ENCODE results near the gene CATSPERE. TPM values are rescaled to one million over a fixed set of nuclear protein-coding genes. Genes with fewer than 3 reads are reported as not detected.

The CATSPERE gene
- total and polyA plus RNA-seq, 2 of the 8 experiments (the other 6 are each of a cell fraction or from before 2014, with no cell fraction given) = 0.05 to 0.45 TPM

DNA sequence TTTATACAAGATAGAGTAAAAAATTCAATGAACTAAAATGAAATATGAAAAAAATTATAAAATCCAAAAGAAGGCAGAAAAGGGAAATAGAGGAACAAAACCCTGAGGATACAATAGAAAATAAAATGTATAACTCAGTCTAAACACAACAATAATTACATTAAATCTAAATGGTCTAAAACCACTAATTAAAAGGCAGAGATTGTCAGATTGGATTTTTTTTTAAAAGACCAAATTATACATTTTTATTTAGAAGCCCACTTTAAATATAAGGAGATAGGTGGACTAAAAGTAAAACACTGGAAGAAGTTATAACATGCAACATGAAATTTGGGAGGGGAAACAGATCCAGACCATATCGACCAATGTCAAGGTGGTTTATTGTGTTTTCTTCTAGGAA is 95.2 kb downstream of the CATSPERE start:
- H3K4me2 ChIP-seq (ENCODE audit: insufficient read depth in 1 of 2, low read depth in 2 of 2, low read length in 2 of 2) = no peak overlapping the region
- H4K91ac ChIP-seq (replicated peaks; ENCODE audit: insufficient read length, low read length) = no peak overlapping the region
- H3K14ac ChIP-seq (ENCODE audit: insufficient read length) = no peak overlapping the region
- H2BK20ac ChIP-seq (ENCODE audit: low read length) = no peak overlapping the region
- H3K27me3 ChIP-seq (replicated peaks in 1 of 4; ENCODE audit: control insufficient read depth in 3 of 4, extremely low read depth in 1 of 4, insufficient read depth in 3 of 4, low read length in 3 of 4) = no peaks in the 10 kb centered on the region
- no peak overlapping the region for H4K8ac ChIP-seq (ENCODE audit: extremely low read depth, insufficient read depth, low read length)
- no peak overlapping the region for H3K27ac ChIP-seq (ENCODE audit: low read depth, low read length)
- H3K4me3 ChIP-seq (ENCODE audit: extremely low read depth in 1 of 4, insufficient read depth in 2 of 4, low read depth in 3 of 4, low read length in 4 of 4) = no peak overlapping the region
- no peak for TF ChIP-seq CREB1 (IDR thresholded peaks at IDR 0.05)
- no peak for TF ChIP-seq GABPA (IDR thresholded peaks at IDR 0.05; ENCODE audit: borderline replicate concordance, insufficient read depth, low read length)
- TF ChIP-seq SIRT6 (IDR thresholded peaks at IDR 0.05; ENCODE audit: low read length) = no peak
- TF ChIP-seq TBP (IDR thresholded peaks at IDR 0.05; ENCODE audit: low read depth, low read length) = no peak
- TF ChIP-seq EP300 (IDR thresholded peaks at IDR 0.05; ENCODE audit: borderline replicate concordance in 1 of 2, low read depth in 2 of 2, low read length in 2 of 2) = no peak
- no peak for TF ChIP-seq SIX5 (IDR thresholded peaks at IDR 0.05; ENCODE audit: low read depth, low read length)
- no peak for TF ChIP-seq POLR2A (IDR thresholded peaks at IDR 0.05; ENCODE audit: control extremely low read depth in 1 of 2, low read depth in 2 of 2, low read length in 2 of 2)
- TF ChIP-seq KDM5A (IDR thresholded peaks at IDR 0.05; ENCODE audit: low read length) = no peak
- TF ChIP-seq CTBP2 (IDR thresholded peaks at IDR 0.05; ENCODE audit: borderline replicate concordance, insufficient read depth, insufficient read length, low read length) = no peak
- TF ChIP-seq, protein P1, sequence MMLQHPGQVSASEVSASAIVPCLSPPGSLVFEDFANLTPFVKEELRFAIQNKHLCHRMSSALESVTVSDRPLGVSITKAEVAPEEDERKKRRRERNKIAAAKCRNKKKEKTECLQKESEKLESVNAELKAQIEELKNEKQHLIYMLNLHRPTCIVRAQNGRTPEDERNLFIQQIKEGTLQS (IDR thresholded peaks at IDR 0.05; ENCODE audit: insufficient read depth, low read depth, low read length) = no peak
- no peak for TF ChIP-seq CBX8 (IDR thresholded peaks at IDR 0.05; ENCODE audit: borderline replicate concordance, low read depth, low read length)
- TF ChIP-seq, protein P2, sequence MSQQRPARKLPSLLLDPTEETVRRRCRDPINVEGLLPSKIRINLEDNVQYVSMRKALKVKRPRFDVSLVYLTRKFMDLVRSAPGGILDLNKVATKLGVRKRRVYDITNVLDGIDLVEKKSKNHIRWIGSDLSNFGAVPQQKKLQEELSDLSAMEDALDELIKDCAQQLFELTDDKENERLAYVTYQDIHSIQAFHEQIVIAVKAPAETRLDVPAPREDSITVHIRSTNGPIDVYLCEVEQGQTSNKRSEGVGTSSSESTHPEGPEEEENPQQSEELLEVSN (IDR thresholded peaks at IDR 0.05) = no peak
- no peak for TF ChIP-seq KDM1A (IDR thresholded peaks at IDR 0.05; ENCODE audit: borderline replicate concordance, low read length)
- TF ChIP-seq CHD1 (IDR thresholded peaks at IDR 0.05; ENCODE audit: low read depth, low read length) = no peak
- TF ChIP-seq POU5F1 (IDR thresholded peaks at IDR 0.05; ENCODE audit: low read depth, low read length) = no peak
- no peaks in the 10 kb centered on the region for H3K23me2 ChIP-seq (ENCODE audit: low read depth, low read length)
- no peaks in the 10 kb centered on the region for H3K4me1 ChIP-seq (replicated peaks in 1 of 4; ENCODE audit: control insufficient read depth in 3 of 4, insufficient read depth in 4 of 4, low read length in 3 of 4)
- no peak overlapping the region for H2BK120ac ChIP-seq (replicated peaks; ENCODE audit: low read depth, low read length)
- peaks cover 0 to 3% of the 10 kb centered on the region in 2 experiments; a peak in 2 of 4 replicates for H3K9me3 ChIP-seq (ENCODE audit: insufficient read depth in 2 of 2, low read depth in 1 of 2, low read length in 1 of 2)
- H3K9ac ChIP-seq (replicated peaks in 1 of 4; ENCODE audit: extremely low read depth in 1 of 4, low read depth in 3 of 4, low read length in 3 of 4) = no peak overlapping the region
- H2AK5ac ChIP-seq (ENCODE audit: low read depth, low read length) = no peak overlapping the region
- H3K79me2 ChIP-seq (ENCODE audit: control insufficient read depth in 1 of 2, insufficient read depth in 2 of 2, low read length in 2 of 2) = no peaks in the 10 kb centered on the region
- no peaks in the 10 kb centered on the region for H3K79me1 ChIP-seq (ENCODE audit: low read depth, low read length)
- no peak overlapping the region for H2BK12ac ChIP-seq (ENCODE audit: low read depth, low read length)
- no peaks in the 10 kb centered on the region for H4K20me1 ChIP-seq (replicated peaks in 1 of 2; ENCODE audit: control insufficient read depth in 1 of 2, insufficient read depth in 2 of 2, low read length in 2 of 2)
- no peak overlapping the region for H2AFZ ChIP-seq (ENCODE audit: low read length)
- no peak overlapping the region for H3K18ac ChIP-seq (ENCODE audit: extremely low read depth, low read length)
- ChIA-PET CTCF (ENCODE audit: partially characterized antibody) (no interaction called here), POLR2A (ENCODE audit: partially characterized antibody) (no interaction called here)
- H3K4ac ChIP-seq (replicated peaks; ENCODE audit: insufficient read length, low read depth, low read length) = no peak overlapping the region
- H4K5ac ChIP-seq (ENCODE audit: insufficient read length, low read depth, low read length) = no peak overlapping the region
- DNase-seq (ENCODE audit: low read depth in 1 of 2, low spot score in 2 of 2) (no peak), FAIRE-seq (no peak)
- no peak overlapping the region for H3K23ac ChIP-seq (ENCODE audit: insufficient read length)
- WGBS, 2 experiments (ENCODE audit: extremely low coverage in 1 of 2, insufficient coverage in 1 of 2, insufficient read length in 1 of 2, insufficient replicate concordance in 2 of 2, low coverage in 1 of 2, low lambda C conversion rate in 2 of 2, missing lambda C conversion rate in 1 of 2) = 96% methylated on average over 1 of the region's 1 CpG; no CpG with 5 or more reads in 1 of the 2 experiments
- H2BK5ac ChIP-seq (ENCODE audit: low read depth, low read length) = no peak overlapping the region
- H2BK15ac ChIP-seq (ENCODE audit: low read length) = no peak overlapping the region
- no peak overlapping the region for H3K56ac ChIP-seq (replicated peaks; ENCODE audit: insufficient read length, low read depth, low read length)
- no peaks in the 10 kb centered on the region for H3K36me3 ChIP-seq (ENCODE audit: control insufficient read depth in 2 of 4, insufficient read depth in 4 of 4, low read length in 3 of 4)
